ENCODE data around the gene LSM11. TPM values are rescaled to one million over a fixed set of nuclear protein-coding genes. Genes with fewer than 3 reads are reported as not detected.

LSM11 gene
- total RNA-seq, 4 donors from 2014 or later: 3.3 to 3.8 (median 3.6) TPM

GRCh38 chr5:157758706-157759105, 15.2 kb downstream of the LSM11 start:
- Histone ChIP-seq H3K36me3 (peaks cover 0 to 10% (median 0%) of the 10 kb centered on the region in 3 donors), H3K27me3 (no peaks in the 10 kb centered on the region), H3K4me3 (no peak overlapping the region), H3K4me1 (no peaks in the 10 kb centered on the region), H3K27ac (no peak overlapping the region), H3K9me3 (no peaks in the 10 kb centered on the region)
- TF ChIP-seq CTCF (IDR thresholded peaks at IDR 0.05) (no peak), POLR2A (IDR thresholded peaks at IDR 0.05) (no peak)
- DNase-seq: no peak

GRCh38 chr5:157761690-157762621, 18.4 kb downstream of the LSM11 start:
- DNase-seq: no peak
- TF ChIP-seq POLR2A (IDR thresholded peaks at IDR 0.05): no peak
- peak; percentile 48 to 79 (median 74) for TF ChIP-seq CTCF (IDR thresholded peaks at IDR 0.05)
- no peak overlapping the region for H3K4me3 ChIP-seq

GRCh38 chr5:157764531-157764930, 21.0 kb downstream of the LSM11 start:
- H3K4me1 ChIP-seq: no peaks in the 10 kb centered on the region
- H3K27ac ChIP-seq: no peak overlapping the region
- H3K36me3 ChIP-seq: peaks cover 0 to 3% (median 0%) of the 10 kb centered on the region in 3 donors
- H3K27me3 ChIP-seq: no peaks in the 10 kb centered on the region
- TF ChIP-seq POLR2A (IDR thresholded peaks at IDR 0.05): no peak
- no peak for TF ChIP-seq CTCF (IDR thresholded peaks at IDR 0.05)
- DNase-seq: no peak
- H3K9me3 ChIP-seq: no peaks in the 10 kb centered on the region
- H3K4me3 ChIP-seq: no peak overlapping the region

More at GRCh38 chr5:157761690-157762621, 18.4 kb downstream of the LSM11 start:
- H3K36me3 ChIP-seq: peaks cover 0 to 3% (median 0%) of the 10 kb centered on the region in 3 donors
- no peak overlapping the region for H3K27ac ChIP-seq
- no peaks in the 10 kb centered on the region for H3K4me1 ChIP-seq
- no peaks in the 10 kb centered on the region for H3K9me3 ChIP-seq
- H3K27me3 ChIP-seq: no peaks in the 10 kb centered on the region

- no peak for DNase-seq
- no peaks in the 10 kb centered on the region for H3K4me1 ChIP-seq
Observed at GRCh38 chr5:157766442-157766841, 22.9 kb downstream of the LSM11 start.

GRCh38 chr5:157766902-157767301, 23.4 kb downstream of the LSM11 start:
- no peak overlapping the region for H3K4me3 ChIP-seq
- no peaks in the 10 kb centered on the region for H3K27me3 ChIP-seq
- no peak for DNase-seq
- no peaks in the 10 kb centered on the region for H3K36me3 ChIP-seq
- no peaks in the 10 kb centered on the region for H3K4me1 ChIP-seq
- TF ChIP-seq POLR2A (IDR thresholded peaks at IDR 0.05): no peak
- TF ChIP-seq CTCF (IDR thresholded peaks at IDR 0.05): no peak
- no peak overlapping the region for H3K27ac ChIP-seq
- no peaks in the 10 kb centered on the region for H3K9me3 ChIP-seq

More at GRCh38 chr5:157766442-157766841, 22.9 kb downstream of the LSM11 start:
- Histone ChIP-seq H3K4me3 (no peak overlapping the region), H3K9me3 (no peaks in the 10 kb centered on the region), H3K36me3 (no peaks in the 10 kb centered on the region), H3K27me3 (no peaks in the 10 kb centered on the region), H3K27ac (no peak overlapping the region)
- TF ChIP-seq POLR2A (IDR thresholded peaks at IDR 0.05) (no peak), CTCF (IDR thresholded peaks at IDR 0.05) (no peak)
